ENCODE measurements around the gene ACY1. TPM values are rescaled to one million over a fixed set of nuclear protein-coding genes. Genes with fewer than 3 reads are reported as not detected.
A peak's percentile ranks its signal among the peaks of the same experiment; 100 is the strongest.
"Not testable (repeated sequence)": the region's sequence is repeated elsewhere in the genome, so short reads cannot be mapped to it uniquely, and the experiment has no call there.

ACY1 gene
- total and polyA plus RNA-seq, 2 donors (not counting 3 experiments of a cell fraction or from before 2014, with no cell fraction given): 13.4 to 32.9 TPM

GRCh38 chr3:51992017-51992682, 8.8 kb downstream of the ACY1 start:
- Histone ChIP-seq H4K20me1 (replicated peaks; ENCODE audit: control insufficient read depth, extremely low read depth, insufficient read depth, low read length) (no peaks in the 10 kb centered on the region), H3K27ac (ENCODE audit: insufficient read depth, low read depth, low read length) (no peak overlapping the region), H2AFZ (ENCODE audit: low read depth, low read length) (no peak overlapping the region), H3K79me2 (ENCODE audit: control insufficient read depth, insufficient read depth, low read length) (peaks cover 30% of the 10 kb centered on the region), H3K4me2 (ENCODE audit: insufficient read depth, low read length) (no peak overlapping the region), H3K27me3 (ENCODE audit: control insufficient read depth in 2 of 2, insufficient read depth in 2 of 2, low read length in 2 of 2) (no peaks in the 10 kb centered on the region), H3K9me3 (replicated peaks; ENCODE audit: control insufficient read depth, insufficient read depth, low read length) (no peaks in the 10 kb centered on the region), H3K4me1 (ENCODE audit: control insufficient read depth, extremely low read depth, insufficient read depth, low read length) (peaks cover 14% of the 10 kb centered on the region), H3K4me3 (replicated peaks in 1 of 3; ENCODE audit: insufficient read depth in 1 of 3, low read depth in 1 of 3, low read length in 3 of 3) (no peak overlapping the region), H3K36me3 (ENCODE audit: control insufficient read depth in 2 of 2, extremely low read depth in 1 of 2, insufficient read depth in 2 of 2, low read length in 2 of 2) (peaks cover 16 to 20% of the 10 kb centered on the region in 2 experiments), H3K9me1 (replicated peaks; ENCODE audit: control insufficient read depth, extremely low read depth, insufficient read depth, low read length) (no peaks in the 10 kb centered on the region), H3K9ac (replicated peaks; ENCODE audit: extremely low read depth, insufficient read depth, low read length) (no peak overlapping the region)
- CTCF ChIA-PET: interaction anchor here (1.0 to 1.4 kb wide), 2 partner anchors 9 to 64 kb away, joined by 3 to 4 read pairs; partner anchors contain the start of gene DUSP7
- POLR2A ChIA-PET: interaction anchor here (1.1 to 1.3 kb wide), 2 partner anchors 8 to 9 kb away, joined by 3 to 6 read pairs; partner anchors contain the start of gene ACY1
- intact Hi-C loops (cut with micrococcal nuclease): no loop called here
- FAIRE-seq (no peak), DNase-seq (ENCODE audit: low read depth, low spot score) (no peak)
- TF ChIP-seq POLR2A (IDR thresholded peaks at IDR 0.05; ENCODE audit: low read depth, low read length) (peak; percentile 67), GATA2 (IDR thresholded peaks at IDR 0.05; ENCODE audit: insufficient read depth, insufficient read length, low read depth, low read length) (no peak)
- no TSS peak for BruUV-seq (replicated peaks)
- dilution Hi-C loops (cut with MboI; ENCODE audit: extremely low pct_ligation_motif_present, low sequenced_read_pairs): loop anchor here (10.0 kb wide), 1 partner anchor 153 kb away; no protein-coding TSS in a partner anchor

- intact Hi-C loops (cut with micrococcal nuclease); H3K9me1 ChIP-seq (replicated peaks; ENCODE audit: control insufficient read depth, extremely low read depth, insufficient read depth, low read length); H3K27ac ChIP-seq (ENCODE audit: insufficient read depth, low read depth, low read length); H4K20me1 ChIP-seq (replicated peaks; ENCODE audit: control insufficient read depth, extremely low read depth, insufficient read depth, low read length); H3K9me3 ChIP-seq (replicated peaks; ENCODE audit: control insufficient read depth, insufficient read depth, low read length); H2AFZ ChIP-seq (ENCODE audit: low read depth, low read length); H3K9ac ChIP-seq (replicated peaks; ENCODE audit: extremely low read depth, insufficient read depth, low read length); POLR2A ChIA-PET; FAIRE-seq; H3K27me3 ChIP-seq (ENCODE audit: control insufficient read depth in 2 of 2, insufficient read depth in 2 of 2, low read length in 2 of 2); DNase-seq (ENCODE audit: low read depth, low spot score); BruUV-seq (replicated peaks); H3K4me2 ChIP-seq (ENCODE audit: insufficient read depth, low read length); H3K4me3 ChIP-seq (replicated peaks in 1 of 3; ENCODE audit: insufficient read depth in 1 of 3, low read depth in 1 of 3, low read length in 3 of 3): not testable (repeated sequence)
- dilution Hi-C loops (cut with MboI; ENCODE audit: extremely low pct_ligation_motif_present, low sequenced_read_pairs): loop anchor here (10.0 kb wide), 1 partner anchor 151 kb away; no protein-coding TSS in a partner anchor
- Histone ChIP-seq H3K4me1 (ENCODE audit: control insufficient read depth, extremely low read depth, insufficient read depth, low read length) (peaks cover 19% of the 10 kb centered on the region), H3K79me2 (ENCODE audit: control insufficient read depth, insufficient read depth, low read length) (peaks cover 30% of the 10 kb centered on the region), H3K36me3 (ENCODE audit: control insufficient read depth in 2 of 2, extremely low read depth in 1 of 2, insufficient read depth in 2 of 2, low read length in 2 of 2) (peaks cover 16 to 20% of the 10 kb centered on the region in 2 experiments)
- CTCF ChIA-PET: interaction anchor here (2.7 kb wide), 1 partner anchor 11 kb away, joined by 13 read pairs; the partner anchor contains the start of gene ACY1
These were observed 10.3 kb downstream of the ACY1 start for GRCh38 chr3:51993657-51994056.

Measured in endothelial cell of umbilical vein (primary cell).